Stimulated activated naive CD8-positive, alpha-beta T cell treated with anti-CD3 and anti-CD28 coated beads, Interleukin-15, amount 100 ng/mL, for 72 hours (primary cell): ENCODE measurements around the gene DVL2.
"Not testable (repeated sequence)": the region's sequence is repeated elsewhere in the genome, so short reads cannot be mapped to it uniquely, and the experiment has no call there.

ENCODE experiments used
- ATAC-seq: fragments of 150-1000 bp; cut with Tn5 transposase; 2 replicates; pipeline ENCODE4 v1.10.0; 2021; ENCODE audit warnings: mild to moderate bottlenecking, moderate library complexity
- DNase-seq, 2 donors: peaks; one replicate each; pipeline ENCODE4 v3.0.0; 2021 to 2022
- H3K27ac Mint-ChIP-seq, 2 donors: one replicate each; pipeline ENCODE4 v1.8.0; 2022; ENCODE audit warnings: mild to moderate bottlenecking in 2 of 2, mixed read lengths in 2 of 2, moderate library complexity in 2 of 2
- H3K27me3 Mint-ChIP-seq: one replicate; pipeline ENCODE4 v1.8.0; 2022; ENCODE audit warnings: mixed read lengths
- H3K4me1 Mint-ChIP-seq: one replicate; pipeline ENCODE4 v1.8.0; 2022; ENCODE audit warnings: mild to moderate bottlenecking, mixed read lengths
- H3K4me3 Mint-ChIP-seq, 2 donors: one replicate each; pipeline ENCODE4 v1.8.0; 2022; ENCODE audit warnings: mild to moderate bottlenecking in 2 of 2, mixed read lengths in 2 of 2, moderate library complexity in 1 of 2
- H3K9me3 Mint-ChIP-seq, 2 donors: one replicate each; pipeline ENCODE4 v1.8.0; 2022; ENCODE audit warnings: mixed read lengths in 2 of 2

The DVL2 gene

DNA sequence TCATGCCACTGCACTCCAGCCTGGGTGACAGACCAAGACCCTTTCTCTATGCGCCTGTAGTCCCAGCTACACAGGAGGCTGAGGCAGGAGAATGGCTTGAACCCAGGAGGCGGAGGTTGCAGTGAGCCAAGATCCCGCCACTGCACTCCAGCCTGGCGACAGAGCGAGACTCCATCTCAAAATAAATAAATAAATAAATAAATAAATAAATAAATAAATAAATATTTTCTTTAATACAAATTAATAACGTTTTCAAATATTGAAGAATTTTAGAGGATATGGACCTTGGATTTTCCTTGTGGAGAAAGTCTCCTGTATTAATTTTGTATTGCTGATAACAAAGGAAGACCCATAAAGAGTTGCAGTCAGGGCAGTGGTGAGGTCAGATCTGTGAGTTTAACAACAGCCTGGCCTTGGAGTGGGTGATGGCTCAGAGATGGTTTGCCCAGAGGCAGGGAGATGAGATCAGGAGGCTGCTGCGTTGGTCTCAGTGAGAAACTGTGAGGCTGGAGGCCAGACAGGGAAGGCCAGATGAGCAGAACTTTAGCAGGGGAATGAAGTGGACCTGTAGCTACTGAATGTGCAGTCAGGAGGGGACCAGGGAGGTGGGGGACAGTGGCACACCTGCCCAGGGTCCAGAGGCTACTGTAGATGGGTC, 50.8 kb downstream of the DVL2 start:
- no peak overlapping the region for H3K4me3 Mint-ChIP-seq
- H3K27ac Mint-ChIP-seq = peak overlapping the region in 1 of 2 donors; percentile 73

DNA sequence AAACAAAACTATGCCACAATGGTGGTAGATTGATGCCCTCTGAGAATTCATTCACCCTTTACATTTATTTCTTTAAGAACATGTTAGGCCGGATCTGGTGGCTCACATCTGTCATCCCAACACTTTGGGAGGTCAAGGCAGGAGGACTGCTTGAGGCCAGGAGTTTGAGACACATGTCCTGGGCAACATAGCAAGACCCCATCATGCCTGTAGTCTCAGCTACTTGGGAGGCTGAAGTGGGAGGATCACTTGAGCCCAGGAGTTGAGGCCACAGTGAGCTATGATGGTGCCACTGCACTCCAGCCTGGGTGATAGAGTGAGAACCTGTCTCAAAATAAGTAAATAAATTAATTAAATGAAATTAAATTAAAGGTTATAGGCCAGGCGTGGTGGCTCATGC, 52.2 kb downstream of the DVL2 start:
- not testable (repeated sequence) for DNase-seq, H3K4me3 Mint-ChIP-seq, H3K27ac Mint-ChIP-seq, H3K9me3 Mint-ChIP-seq, H3K4me1 Mint-ChIP-seq, H3K27me3 Mint-ChIP-seq, ATAC-seq

More for the DNA sequence above, 50.8 kb downstream of the DVL2 start:
- DNase-seq (no peak), ATAC-seq (peak; percentile 15)
- H3K9me3 Mint-ChIP-seq = no peaks in the 10 kb centered on the region
- H3K27me3 Mint-ChIP-seq = no peaks in the 10 kb centered on the region
- H3K4me1 Mint-ChIP-seq = no peaks in the 10 kb centered on the region

GRCh38 chr17:7179317-7180254, 54.7 kb downstream of the DVL2 start, which contains the start of gene ASGR1:
TSS of gene ASGR1 (minus strand) at chr17:7179370. CDS start at chr17:7178563, 807 bp downstream.
- H3K4me1 Mint-ChIP-seq = peaks cover 10% of the 10 kb centered on the region
- DNase-seq (no peak), ATAC-seq (no peak)
- H3K4me3 Mint-ChIP-seq = peak within 1 kb of the TSS; percentile 77
- H3K9me3 Mint-ChIP-seq = no peaks in the 10 kb centered on the region
- peaks cover 8% of the 10 kb centered on the region for H3K27me3 Mint-ChIP-seq
- H3K27ac Mint-ChIP-seq = no peak within 1 kb of the TSS

DNA sequence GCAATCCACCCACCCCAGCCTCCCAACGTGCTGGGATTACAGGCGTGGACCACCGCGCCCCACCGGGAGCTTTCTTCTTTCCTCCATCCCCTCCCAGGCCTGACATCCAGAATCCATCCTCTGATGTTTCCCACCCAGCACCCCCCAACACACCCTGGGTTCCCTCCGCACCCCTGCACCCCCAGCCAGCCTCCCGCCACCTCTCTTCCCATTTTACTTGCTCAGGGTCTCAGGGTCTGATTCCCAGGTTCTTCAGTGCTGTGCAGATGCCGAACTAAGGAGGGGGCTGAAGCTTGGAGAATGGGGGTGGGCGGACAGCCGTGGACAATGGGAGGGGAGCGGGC, 55.4 kb downstream of the DVL2 start:
- Mint-ChIP-seq H3K4me1 (peaks cover 10% of the 10 kb centered on the region), H3K9me3 (no peaks in the 10 kb centered on the region), H3K27ac (no peak overlapping the region)

DNA sequence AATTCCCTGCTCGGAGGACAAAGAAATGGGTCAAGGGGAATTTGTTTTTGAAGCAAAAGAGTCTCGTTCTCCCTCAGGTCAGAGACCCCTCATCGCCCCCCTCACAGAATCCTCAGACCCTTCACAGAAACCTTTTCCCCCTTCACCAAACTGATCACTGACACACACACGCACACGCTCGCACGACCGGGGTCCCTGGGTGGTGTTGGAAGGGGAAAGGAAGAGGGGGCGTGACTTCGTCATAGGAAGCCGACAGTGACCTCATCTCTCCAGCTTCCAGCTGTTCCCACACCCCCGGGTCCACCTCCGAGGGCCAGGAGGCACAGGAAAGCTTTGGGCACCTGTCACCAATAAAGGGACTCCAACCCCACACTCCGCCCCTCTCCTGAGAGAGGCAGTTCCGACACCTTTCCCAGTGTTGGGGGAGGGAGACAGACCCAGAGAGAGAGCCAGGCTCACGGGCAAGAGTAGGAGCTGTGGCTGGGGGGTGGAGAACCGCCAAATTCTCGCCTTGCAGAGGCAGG, 56.3 kb downstream of the DVL2 start:
- no peak for ATAC-seq

More for the DNA sequence above, 55.4 kb downstream of the DVL2 start:
- Mint-ChIP-seq H3K27me3 (peaks cover 8% of the 10 kb centered on the region), H3K4me3 (no peak overlapping the region)
- DNase-seq (no peak), ATAC-seq (no peak)

DNA sequence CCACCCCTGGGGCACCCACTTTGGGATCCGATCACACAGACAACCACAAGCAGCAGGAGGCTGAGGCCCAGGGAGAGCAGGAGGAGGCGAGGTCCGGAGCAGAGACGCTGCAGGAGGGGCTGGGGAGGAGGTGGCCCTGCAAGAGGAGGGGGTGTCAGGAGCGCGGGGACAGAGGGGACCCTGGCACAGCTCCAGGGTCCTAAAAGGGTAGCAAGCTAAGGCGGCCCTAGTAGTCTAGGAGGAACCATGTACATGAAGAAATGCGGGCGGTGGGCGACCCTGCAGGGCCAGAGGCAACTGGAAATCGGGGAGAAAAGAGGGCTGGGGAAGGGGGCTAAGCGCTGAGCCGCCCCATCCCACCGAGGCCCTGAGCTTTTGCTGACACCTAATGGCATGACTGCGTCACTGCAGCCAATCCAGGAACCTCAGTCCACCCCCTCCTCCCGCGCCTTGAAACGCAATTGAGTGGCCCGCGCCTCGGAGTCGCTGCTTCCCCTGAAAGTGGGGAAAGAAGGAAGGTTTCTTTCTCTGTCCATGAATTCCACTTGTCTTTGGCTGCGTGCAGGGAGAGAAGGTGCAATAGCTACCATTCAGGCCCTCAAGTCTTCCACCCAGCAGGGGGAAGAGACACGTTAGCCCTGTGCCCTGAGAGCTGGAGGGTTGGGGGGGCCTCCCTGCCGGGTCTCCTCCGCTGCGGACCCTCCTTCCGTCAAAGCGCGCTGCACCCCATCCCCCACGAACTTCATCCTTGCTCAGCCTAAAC, 56.9 kb downstream of the DVL2 start:
- H3K9me3 Mint-ChIP-seq = no peaks in the 10 kb centered on the region
- DNase-seq (peak; percentile 68 to 71), ATAC-seq (peak; percentile 85)
- peaks cover 8% of the 10 kb centered on the region for H3K27me3 Mint-ChIP-seq
- H3K27ac Mint-ChIP-seq = peak overlapping the region in 1 of 2 donors; percentile 33
- H3K4me1 Mint-ChIP-seq = peaks cover 10% of the 10 kb centered on the region
- H3K4me3 Mint-ChIP-seq = peak overlapping the region; percentile 77

More for the DNA sequence above, 56.3 kb downstream of the DVL2 start:
- peak overlapping the region; percentile 77 for H3K4me3 Mint-ChIP-seq
- peak overlapping the region in 1 of 2 donors; percentile 7 for H3K27ac Mint-ChIP-seq
- H3K9me3 Mint-ChIP-seq = no peaks in the 10 kb centered on the region
- peaks cover 8% of the 10 kb centered on the region for H3K27me3 Mint-ChIP-seq
- no peak for DNase-seq
- peaks cover 10% of the 10 kb centered on the region for H3K4me1 Mint-ChIP-seq

DNA sequence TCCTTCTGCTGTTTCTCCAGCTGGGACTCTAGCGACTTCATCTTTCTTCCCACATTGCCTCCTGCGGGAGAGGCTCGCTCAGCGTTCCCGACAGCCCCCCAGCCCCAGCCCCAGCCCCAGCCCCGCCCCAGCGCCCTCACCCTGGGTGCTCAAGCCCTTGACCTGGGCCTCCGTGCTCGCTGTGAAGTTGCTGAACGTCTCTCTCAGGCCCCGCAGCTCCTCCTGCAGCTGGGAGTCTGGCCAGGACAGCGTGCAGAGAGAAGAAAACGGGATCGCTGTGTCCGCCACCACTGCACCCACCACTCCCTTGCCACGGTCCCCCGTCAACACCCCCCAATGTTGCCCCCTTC, 57.5 kb downstream of the DVL2 start:
- no peaks in the 10 kb centered on the region for H3K9me3 Mint-ChIP-seq
- ATAC-seq = no peak
- DNase-seq = no peak
- H3K27me3 Mint-ChIP-seq = peaks cover 8% of the 10 kb centered on the region
- H3K4me3 Mint-ChIP-seq = peak overlapping the region in 1 of 2 donors; percentile 25
- H3K4me1 Mint-ChIP-seq = peaks cover 10% of the 10 kb centered on the region
- no peak overlapping the region for H3K27ac Mint-ChIP-seq

- ATAC-seq = no peak
- H3K9me3 Mint-ChIP-seq = no peaks in the 10 kb centered on the region
- peaks cover 8% of the 10 kb centered on the region for H3K27me3 Mint-ChIP-seq
- H3K4me3 Mint-ChIP-seq = no peak overlapping the region
- H3K4me1 Mint-ChIP-seq = peaks cover 10% of the 10 kb centered on the region
- no peak for DNase-seq
- no peak overlapping the region for H3K27ac Mint-ChIP-seq
These were observed 58.0 kb downstream of the DVL2 start for GRCh38 chr17:7176107-7176840.
